LoVo (cell line): ENCODE measurements around the gene ACACA.

Experiments used
- DNase-seq: peaks from one replicate; pipeline ENCODE4 v3.0.0-alpha.2; 2016; ENCODE audit warnings: low spot score

The ACACA gene

GRCh38 chr17:37130984-37131446 is 275.6 kb downstream of the ACACA start:
- no peak for DNase-seq

DNA sequence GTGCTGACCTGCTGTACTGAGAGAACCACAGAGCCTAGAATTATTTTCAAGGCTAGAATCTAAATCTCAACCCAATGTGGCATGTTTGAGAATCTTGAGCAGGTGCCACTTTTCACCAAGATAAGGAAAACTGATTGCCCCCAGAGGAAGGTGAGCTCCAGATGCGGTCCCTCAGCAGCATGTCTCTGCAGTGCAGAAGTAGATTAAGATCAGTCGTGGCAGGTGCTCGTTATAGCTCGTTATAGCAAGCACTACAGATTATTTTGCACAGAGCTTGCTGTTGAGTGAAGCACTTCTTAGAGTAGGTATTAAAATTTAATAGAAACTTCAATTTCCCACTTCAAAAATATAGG is 281.8 kb downstream of the ACACA start:
- no peak for DNase-seq

DNA sequence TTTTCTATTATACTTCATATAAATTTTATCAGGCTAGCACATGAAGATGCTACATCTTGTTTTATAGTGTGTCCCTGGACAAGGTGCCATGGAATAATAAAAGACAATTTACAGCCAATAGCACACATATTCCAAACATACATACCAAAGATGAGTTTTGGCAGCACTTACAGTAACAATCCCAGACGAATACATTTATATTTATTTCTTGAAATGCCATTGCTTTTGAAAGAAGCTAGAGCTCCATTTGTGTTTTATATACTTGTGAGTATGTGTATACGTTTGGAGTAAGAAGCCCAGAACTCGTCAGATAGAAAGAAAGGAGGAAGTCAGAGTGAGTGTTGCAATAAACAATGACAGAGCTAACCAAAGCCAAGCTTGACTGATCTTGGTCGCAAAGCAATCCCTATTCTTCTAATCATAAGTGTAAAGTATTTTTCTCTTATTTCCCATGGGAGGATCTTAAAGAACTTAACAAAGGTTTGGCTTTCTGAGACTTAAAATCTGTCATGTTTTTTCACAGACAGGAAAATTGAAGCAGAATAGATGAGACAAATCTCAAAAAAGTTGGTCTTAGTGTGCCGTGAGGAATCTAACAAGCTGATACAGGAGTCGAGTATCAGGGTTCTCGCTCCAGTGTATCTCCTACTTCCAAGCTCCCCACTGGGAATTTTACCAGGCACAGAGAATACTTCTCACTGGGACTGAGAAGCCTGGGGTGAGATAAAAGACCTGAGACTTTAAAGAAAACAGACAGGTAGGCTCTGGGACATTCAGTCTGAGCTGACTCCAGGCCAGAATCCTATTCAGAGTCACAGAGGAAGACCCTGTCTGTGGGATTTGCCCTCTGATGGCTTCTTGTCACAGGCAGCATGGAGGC is 282.5 kb downstream of the ACACA start:
- DNase-seq = no peak

DNA sequence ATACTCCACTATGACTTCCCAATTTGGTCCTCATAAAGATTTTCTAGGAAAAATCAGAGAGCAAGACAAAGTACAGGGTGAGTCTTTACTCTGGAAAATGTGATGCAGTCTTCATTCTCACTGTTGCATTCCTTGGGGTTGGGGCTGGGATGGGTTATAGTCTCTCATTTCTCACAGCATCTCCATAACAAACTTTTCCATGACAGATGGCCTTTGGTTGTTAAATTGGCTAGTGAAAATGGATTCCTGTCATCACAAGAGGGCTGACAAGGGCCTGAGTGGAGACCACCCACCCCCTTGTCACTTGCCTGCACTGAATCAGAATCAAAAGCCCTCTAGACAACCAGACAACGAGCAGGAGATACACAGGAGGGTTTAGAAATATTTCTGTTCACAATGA is 283.2 kb downstream of the ACACA start:
- no peak for DNase-seq

GRCh38 chr17:37121616-37122015 is 285.0 kb downstream of the ACACA start:
- DNase-seq = no peak

DNA sequence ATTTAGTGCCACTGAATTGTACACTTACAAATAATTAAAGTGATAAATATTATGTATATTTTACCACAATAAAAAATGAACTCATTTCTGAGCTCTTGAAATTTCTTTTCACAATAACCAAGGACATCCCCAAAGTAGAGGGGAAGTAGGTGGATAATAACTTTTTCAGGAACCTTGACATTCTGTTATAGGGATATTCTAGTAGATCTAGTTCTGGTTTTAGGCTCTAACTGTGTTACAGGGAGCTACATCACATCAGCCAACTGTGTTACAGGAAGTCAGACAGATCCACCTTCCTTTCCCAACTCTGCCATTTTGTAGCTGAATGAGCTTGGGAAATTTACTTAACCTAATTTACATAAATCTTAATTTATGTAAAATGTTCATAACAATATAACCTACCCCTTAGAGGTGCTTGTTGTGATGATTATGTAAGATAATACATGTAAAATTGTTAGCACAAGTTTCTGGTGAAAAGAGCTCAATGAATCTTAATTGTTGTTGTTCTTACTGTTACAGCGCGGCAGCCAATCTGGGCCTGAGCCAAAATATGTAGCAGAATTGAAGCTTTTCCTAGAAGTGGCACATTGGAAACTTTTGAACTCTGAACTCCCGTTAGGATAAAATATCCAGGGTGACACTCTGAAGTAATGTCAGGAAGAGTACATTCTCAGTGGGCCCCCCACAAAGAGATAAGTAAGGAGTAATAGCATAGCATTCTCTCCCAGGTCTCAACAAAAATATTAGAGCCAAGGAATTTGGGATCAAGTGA is 288.1 kb downstream of the ACACA start:
- DNase-seq = no peak

- no peak for DNase-seq
These were observed 289.1 kb downstream of the ACACA start for GRCh38 chr17:37117373-37118142.

- no peak for DNase-seq
These were observed 289.9 kb downstream of the ACACA start for GRCh38 chr17:37116671-37117185.

GRCh38 chr17:37111329-37111728 is 295.3 kb downstream of the ACACA start:
- no peak for DNase-seq

GRCh38 chr17:37110746-37111145 is 295.9 kb downstream of the ACACA start:
- DNase-seq = no peak

DNA sequence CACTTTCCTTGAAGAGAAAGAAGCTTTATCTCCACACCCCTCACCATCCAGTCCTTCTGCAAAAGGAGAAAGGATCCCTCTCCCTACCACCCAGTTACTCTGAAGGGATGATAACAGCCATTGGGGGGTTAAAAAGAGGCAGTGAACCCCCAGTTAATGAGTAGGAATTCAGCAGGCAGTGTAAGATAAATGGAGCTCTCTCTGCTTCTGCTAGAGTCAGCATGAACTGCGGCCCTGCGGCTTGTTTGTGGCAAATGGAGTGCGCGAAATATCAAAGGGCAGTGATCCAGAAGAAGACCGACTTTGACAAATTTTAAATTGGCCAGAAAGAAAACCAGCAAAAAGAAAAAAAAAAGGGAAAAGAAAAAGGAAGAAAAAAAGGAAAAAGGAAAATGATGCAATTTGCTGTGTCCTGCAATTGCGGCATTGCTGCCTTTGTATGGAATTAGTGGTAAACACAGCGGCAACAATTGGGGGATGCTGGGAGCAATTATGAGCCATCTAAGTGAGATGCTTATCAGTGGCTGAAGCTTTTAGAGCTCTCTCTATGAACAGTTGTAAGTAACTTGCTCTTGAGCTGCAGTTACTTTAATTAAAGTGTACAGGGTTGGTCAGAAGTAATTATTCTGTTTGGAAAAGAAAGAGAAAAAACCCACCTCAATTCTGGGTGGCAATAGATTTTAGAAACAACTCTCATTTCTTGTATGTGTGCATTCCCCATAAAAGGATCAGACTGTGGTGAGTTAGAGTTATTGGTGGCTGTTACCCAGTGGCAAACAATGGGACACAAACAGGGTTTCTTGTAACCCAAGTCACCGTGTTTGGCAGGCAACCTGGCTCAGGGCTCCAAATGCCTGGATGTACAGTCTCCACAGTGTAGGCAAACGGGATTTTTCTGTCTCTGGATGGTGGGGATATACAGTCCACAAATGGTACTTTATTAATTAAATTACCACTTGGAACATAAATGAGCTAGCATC is 296.6 kb downstream of the ACACA start:
- DNase-seq = no peak

- DNase-seq = no peak
These were observed 297.5 kb downstream of the ACACA start for GRCh38 chr17:37109106-37109505.

GRCh38 chr17:37107406-37108083 is 299.1 kb downstream of the ACACA start:
- DNase-seq = no peak

DNA sequence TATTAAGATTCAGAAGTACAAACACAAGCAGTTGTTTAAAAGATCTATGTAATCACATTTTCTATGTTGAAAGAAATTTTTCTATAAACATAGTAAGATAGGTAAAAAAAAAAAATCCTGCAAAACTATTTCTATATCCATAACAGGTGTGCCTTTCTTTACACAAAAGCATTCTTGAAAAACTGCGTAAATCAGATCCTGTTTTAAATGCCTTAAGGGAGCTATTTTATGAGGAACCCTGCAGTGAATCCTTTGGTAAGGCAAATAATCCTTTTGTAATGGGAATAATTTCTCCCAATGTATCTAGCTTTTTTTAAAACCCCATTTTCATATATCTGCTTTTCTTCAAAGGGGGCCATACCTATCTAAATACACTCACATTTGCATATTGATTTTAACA is 300.6 kb downstream of the ACACA start:
- DNase-seq = no peak

GRCh38 chr17:37103231-37103630 is 303.4 kb downstream of the ACACA start:
- no peak for DNase-seq

DNA sequence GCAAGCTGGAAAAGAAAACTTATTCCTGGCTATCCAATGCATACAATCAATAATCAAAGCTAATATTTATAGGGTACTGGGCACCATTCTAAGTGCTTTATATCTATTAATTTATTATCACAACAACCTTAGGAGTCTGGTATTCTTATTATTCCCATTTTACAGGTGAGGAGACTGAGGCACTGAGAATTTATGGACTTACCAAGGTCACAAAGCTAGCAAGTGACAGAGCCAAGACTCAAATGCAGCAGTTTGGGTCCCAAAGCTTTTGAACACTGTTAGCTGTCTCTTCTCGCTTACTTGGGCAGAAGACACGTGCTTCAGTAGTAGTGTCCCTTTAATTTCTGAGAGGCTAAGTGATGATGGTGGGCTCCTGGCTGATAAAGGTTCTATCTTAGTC is 305.3 kb downstream of the ACACA start:
- no peak for DNase-seq

GRCh38 chr17:37100231-37100630 is 306.4 kb downstream of the ACACA start:
- no peak for DNase-seq

DNA sequence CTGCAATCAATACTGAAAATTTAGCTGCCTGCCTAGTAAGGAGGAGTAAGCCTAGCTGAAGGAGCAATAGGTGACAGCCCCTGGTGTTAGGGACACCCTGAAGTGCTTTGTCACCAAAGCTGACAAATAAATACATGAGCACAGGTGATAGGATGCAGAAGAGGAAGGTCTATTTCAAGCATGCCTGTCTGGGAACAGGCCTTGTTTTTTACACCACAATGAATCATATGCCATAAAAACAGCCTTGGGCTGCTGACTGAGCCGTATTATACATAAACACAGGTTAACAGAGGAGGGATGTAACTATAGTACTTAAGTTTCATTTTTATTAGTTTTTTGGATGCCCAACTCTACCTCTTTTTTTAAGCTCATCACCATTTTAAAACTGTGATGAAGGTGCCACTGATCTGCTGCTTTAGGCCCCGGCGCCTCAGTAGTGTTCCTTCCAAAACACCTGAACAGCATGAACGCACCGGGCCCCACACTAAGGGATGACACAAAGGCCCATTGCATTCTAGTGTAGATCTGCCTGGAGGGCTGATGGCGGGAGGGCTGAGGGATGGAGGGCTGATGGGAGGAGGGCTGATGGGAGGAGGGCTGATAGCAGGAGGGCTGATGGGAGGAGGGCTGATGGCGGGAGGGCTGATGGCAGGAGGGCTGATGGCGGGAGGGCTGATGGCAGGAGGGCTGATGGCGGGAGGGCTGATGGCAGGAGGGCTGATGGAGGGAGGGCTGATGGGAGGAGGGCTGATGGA is 307.5 kb downstream of the ACACA start:
- no peak for DNase-seq

- DNase-seq = no peak
These were observed 308.5 kb downstream of the ACACA start for GRCh38 chr17:37098152-37098551.

GRCh38 chr17:37097154-37097553 is 309.5 kb downstream of the ACACA start:
- DNase-seq = no peak
